HuH-7 (cell line): ENCODE data around the gene PBX3.

ENCODE experiments used
- DNase-seq: peaks from one replicate; pipeline ENCODE4 v3.0.0; 2011; ENCODE audit warnings: low spot score

Gene PBX3

DNA sequence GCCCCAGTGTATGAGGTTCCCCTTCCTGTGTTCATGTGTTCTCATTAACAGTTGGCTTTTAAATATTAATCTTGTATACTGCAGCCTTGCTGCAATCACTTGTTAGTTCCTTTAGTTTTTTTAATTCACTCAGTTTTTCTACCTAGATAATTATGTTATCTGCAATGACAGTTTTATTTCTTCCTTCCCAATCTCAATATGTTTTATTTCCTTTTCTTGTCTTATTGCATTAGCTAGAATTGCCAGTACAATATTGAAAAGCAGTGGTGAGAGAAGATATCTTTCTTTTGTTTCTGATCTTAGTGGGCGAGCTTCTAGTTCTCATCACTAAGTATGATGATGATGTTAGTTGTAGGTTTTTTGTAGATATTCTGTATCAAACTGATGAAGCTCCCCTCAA lies 232.2 kb downstream of the PBX3 start:
- no peak for DNase-seq

DNA sequence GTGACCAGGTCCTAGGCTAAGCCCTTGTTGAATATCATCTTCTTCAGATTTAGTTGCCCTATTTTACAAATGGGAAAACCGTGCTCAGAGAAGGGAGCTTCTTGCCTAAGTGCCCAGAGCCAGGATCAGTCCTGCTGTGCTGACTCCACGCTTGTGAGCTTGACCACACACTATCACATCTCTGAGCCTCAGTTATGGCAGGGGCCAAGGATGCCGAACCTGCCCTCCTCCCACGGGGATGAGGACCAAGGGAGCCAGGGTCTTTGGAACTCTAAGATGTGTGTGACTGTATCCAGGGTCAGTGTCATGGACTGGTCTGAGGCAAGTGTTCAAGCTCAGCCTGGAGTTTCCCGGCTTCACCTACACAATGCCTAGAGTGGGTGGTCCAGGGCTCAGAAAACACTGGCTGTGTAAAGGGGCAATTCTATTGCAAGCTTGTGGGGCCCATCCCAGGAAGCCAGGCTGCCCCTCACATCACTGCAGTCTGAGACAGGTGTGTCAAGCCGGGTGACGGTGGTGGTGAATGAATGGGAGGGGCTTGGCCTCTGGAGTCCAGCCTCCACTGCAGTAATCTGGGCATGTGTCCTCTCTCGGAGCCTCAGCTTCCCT lies 235.7 kb downstream of the PBX3 start:
- no peak for DNase-seq

- no peak for DNase-seq
Observed at GRCh38 chr9:125983681-125984080, 236.5 kb downstream of the PBX3 start.

DNA sequence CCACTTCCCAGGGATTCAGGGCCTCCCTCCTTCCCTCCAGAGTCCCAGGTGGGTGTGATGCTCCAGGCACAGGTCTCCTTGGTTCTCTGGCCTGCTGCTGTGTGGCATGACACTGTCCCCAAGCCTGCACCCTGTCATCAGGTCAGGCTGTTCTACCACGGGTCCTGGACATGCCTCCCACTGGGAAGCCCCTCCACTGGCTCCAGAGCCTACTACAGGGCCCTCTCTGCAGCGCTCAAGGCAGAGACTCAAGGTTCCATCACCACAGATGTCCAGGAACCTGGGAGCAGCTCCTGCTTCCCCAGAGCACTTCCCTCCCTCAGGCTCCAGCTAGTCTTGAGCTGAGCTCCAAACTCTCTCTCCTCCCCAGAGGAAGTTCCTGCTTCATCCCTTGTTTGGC lies 237.3 kb downstream of the PBX3 start:
- no peak for DNase-seq

DNA sequence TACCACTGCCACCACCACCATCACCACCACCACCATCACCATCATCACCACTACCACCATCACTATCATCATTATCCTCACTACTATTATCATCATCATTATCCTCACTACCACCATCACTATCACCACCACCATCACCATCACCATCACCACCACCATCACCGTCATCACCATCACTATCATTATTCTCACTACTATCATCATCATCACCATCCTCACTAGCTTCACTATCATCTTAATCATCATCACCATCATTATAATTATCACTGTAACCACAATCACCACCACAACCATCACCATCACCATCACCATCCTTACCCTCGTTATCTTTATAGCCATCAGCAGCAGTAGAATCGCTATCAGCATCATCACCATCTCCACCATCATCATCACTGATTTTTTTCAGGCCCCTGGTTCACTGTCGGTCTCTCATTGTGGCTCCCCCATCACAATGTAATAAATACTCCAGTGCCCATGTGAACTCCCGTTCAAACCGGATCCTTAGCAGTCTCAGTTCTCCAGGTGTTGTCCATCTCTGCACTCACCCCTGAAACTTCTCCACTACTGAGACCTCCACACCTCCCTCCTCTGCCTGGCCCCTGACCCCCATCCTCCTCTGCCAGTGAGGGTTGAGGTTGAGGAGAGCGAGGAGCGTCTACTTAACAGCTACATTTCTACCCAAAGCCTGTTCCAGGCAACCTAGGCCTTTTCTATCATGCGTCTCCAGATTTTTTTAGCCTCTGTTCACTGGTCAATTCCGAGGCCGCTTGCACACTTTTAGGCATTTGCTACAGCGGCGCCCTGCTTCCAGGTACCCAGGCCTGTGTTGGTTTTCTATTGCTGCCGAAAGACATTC lies 238.2 kb downstream of the PBX3 start:
- DNase-seq: no peak

DNA sequence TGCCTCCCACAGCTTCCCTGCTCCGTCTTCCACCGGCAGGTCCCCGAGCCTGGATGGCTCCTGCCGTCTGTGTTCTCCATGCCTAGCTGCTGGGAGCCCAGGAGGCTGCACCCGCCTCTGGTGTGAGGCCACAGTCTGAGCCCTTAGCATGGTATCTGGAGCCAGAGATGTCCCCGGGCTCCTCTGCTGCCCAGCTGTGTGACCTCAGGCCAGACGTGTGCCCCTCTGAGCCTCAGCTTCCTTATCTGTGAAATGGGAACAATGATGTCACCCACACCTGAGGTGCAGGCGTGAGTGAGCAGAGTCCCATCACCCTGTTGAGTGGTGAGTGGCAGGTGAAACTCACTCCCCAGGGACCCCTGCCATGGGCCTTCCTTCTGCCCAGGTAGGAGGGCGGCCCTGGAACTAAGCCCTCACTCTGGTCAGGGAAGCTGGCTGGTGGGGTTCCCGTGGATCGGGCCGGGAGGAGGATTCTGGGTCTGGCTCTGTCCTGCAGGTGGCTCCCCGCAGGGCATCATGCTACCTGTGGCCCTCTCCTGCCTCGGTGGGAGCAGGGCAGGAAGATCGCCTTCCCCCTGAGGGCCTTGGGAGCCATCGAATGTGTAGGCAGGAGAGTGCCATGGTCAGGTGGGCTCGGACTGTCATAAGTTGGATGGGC lies 239.0 kb downstream of the PBX3 start:
- DNase-seq: no peak

GRCh38 chr9:125986966-125987365 lies 239.8 kb downstream of the PBX3 start:
- DNase-seq: no peak

GRCh38 chr9:125987420-125987819 lies 240.2 kb downstream of the PBX3 start:
- no peak for DNase-seq

- no peak for DNase-seq
Observed at GRCh38 chr9:125988479-125989050, 241.4 kb downstream of the PBX3 start.

GRCh38 chr9:125989090-125989501 lies 241.9 kb downstream of the PBX3 start:
- DNase-seq: no peak

DNA sequence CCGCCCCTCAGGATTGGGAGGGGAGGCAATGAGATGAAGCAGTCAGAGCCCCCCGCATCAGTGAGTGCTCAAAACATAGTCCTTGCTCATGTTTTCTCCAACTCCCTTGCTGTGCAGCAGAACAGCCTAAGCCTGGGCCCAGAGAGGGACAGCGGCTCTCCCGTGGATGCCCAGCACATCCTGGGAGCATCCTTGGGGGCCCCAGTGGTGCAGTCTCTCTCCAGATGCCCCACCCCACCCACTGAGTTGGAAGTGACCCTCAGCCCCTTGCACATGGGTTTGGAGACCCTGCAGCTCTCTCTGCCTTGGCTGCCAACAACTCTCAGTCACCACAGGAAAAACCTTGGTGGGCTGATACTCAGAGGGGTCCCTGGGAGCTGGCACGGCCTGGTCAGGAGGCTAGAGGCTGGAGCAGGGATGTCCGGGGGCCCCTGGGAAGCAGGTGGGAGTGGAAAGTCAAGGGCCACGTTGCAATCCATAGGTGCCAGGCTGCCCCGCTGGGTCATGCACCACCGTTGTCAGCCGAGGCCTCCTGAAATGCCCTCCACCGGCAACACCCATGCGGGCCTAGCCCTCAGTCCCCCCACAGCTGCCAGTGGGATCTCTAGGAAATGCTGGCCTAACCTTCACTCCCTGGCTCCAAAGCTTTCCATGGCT lies 242.5 kb downstream of the PBX3 start:
- no peak for DNase-seq

DNA sequence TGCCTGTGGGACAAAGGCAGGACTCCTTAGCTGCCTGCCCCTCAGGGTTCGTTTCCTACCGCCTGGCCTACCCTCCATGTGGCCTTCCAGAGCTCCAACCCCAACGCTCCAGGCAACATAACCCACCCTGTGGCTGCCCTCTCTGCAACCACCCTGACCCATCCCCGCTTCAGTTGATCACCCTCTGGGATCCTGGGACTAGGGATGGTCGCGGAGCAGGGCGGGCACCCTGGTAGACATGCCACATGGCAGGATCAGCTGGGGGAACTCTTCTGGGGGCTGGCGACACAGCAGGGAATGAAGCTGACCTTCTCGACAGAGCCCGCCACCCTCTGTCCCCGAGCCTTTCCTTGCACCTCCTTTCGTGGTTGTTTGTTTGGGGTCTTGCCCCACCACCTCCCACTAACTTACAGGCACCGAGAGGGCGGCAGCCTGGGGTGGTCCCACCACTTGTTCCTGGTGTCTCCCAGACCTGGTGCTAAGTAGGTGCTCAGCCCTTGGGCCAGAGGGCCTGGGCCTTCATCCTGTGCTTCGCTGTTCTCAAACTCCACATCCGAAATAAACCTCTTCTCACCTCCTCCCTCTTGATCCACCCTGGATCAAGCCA lies 243.1 kb downstream of the PBX3 start:
- DNase-seq: no peak

DNA sequence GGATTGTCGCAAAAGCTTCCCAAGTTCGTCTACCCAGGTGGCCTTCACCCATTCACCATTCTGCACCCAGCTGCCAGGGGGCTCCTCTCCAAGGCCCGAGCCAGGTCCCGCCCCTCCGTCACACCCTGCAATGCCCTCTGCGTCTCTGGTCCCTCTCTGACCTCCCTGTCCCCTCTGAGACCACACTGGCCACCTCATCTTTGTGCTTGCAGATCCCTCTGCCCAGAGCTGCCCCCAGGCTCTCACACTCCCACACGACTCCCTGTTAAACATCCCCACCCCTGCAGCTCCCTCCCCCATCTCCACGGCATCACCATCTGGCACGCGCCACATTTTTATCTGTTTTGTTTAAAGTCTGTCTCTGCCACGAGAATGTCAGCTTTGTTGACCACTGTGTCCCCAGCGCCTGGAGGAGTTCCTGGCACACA lies 243.6 kb downstream of the PBX3 start:
- DNase-seq: no peak

- no peak for DNase-seq
Observed at GRCh38 chr9:125991886-125992529, 244.8 kb downstream of the PBX3 start.

DNA sequence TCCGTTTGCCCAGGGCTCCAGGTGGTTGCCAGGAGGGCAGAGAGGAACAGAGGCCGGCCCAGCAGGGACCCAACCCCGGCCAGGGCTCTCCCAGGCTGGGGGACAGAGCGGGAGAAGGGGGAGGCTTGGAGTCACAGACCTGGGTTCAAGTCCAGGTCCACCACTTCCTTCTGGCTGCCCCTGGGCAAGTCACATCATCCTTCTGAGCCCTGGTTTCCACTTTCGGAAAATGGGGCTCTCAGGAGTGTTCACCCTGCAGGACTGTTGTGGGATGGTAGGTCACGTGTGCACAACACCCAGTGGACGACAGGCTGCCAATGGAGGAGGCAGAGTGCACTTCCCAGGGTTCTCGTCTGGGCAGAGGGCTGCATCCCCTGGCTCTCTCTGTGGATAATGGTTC lies 245.4 kb downstream of the PBX3 start:
- no peak for DNase-seq

DNA sequence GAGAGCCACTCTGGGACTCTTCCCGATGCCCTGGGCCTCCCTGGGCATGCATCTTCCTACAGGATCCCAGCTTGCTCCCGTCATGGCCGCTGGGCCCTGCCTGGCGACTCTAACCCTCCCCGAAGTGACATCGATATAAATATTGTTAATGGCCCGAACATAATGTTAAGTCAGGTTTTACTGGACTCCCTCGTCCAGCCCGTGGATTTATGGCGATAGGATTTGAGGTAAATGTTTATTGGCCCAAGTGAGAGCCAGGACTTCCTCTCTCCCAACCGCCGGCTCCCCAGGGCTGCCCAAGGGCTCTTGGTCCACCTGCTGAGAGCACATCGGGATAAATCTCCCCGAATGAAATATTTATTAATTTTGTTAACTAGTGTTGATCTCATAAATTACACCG lies 246.3 kb downstream of the PBX3 start:
- no peak for DNase-seq

GRCh38 chr9:125994066-125994943 lies 247.1 kb downstream of the PBX3 start:
- DNase-seq: no peak

DNA sequence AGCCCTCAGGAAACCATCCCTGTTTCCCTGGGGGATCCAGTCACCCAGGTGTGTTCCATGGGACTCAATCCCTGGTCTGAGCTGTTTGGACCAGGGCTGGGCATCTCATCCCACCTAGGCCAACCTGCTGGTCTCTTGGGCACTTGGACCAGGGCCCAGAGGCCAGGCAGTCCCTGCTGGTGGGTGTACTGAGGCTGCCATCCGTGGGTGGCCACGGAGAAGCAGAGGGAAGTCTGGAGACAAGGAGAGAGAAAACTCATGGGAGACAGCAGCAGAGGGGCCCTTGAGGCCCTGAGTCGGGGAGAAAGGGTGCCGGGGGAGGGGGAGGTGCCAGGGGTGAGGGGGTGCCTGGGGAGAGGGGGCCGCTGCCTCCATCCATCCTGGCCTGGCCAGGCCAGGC lies 247.8 kb downstream of the PBX3 start:
- no peak for DNase-seq

- DNase-seq: no peak
Observed at GRCh38 chr9:125995706-125996105, 248.5 kb downstream of the PBX3 start.

DNA sequence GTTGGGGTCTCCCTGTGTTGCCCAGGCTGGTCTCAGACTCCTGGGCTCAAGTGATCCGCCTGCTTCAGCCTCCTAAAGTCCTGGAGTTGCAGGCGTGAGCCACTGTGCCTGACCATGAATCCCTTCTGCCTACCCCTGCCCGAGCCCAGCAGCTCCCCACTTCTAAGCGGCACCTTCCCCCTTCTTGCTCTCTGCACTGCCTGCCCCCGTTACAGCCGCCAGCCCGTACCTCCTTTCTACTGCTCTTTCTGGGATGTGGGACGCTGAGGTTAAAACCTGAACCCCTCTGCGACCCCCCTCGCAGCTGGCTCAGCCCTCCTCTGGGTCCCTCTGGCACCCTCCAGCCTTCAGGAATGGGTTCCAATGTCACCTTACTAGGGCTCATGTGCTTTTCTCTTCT lies 249.6 kb downstream of the PBX3 start:
- DNase-seq: no peak
